H9 (cell line): Measurements from ENCODE around the gene LAMTOR4. TPM values are rescaled to one million over a fixed set of nuclear protein-coding genes. Genes with fewer than 3 reads are reported as not detected.

Experiments
- DNase-seq: peaks from one replicate; pipeline ENCODE4 v3.0.0-alpha.2; 2017
- H2AFZ ChIP-seq: one replicate; pipeline ENCODE4 v1.6.1; 2013; ENCODE audit warnings: mild to moderate bottlenecking, low read length, control low read depth, moderate library complexity
- H2AK5ac ChIP-seq: 2 replicates; pipeline ENCODE4 v1.6.1; 2013; ENCODE audit warnings: low read length, control low read depth, mixed read lengths; ENCODE audit not compliant: insufficient read length
- H2BK120ac ChIP-seq: one replicate; pipeline ENCODE4 v1.6.1; 2013; ENCODE audit warnings: low read depth, mild to moderate bottlenecking, low read length, control low read depth, inconsistent platforms; ENCODE audit not compliant: poor library complexity, severe bottlenecking
- H2BK12ac ChIP-seq: 2 replicates; pipeline ENCODE4 v1.6.1; 2013; ENCODE audit warnings: low read length, control low read depth, mixed read lengths, low read depth; ENCODE audit not compliant: insufficient read length
- H2BK15ac ChIP-seq: 2 replicates; pipeline ENCODE4 v1.6.1; 2013; ENCODE audit warnings: low read depth, low read length, control low read depth
- H2BK20ac ChIP-seq: one replicate; pipeline ENCODE4 v1.6.1; 2013; ENCODE audit warnings: low read depth, mild to moderate bottlenecking, low read length, control low read depth, inconsistent platforms; ENCODE audit not compliant: poor library complexity, severe bottlenecking
- H2BK5ac ChIP-seq: 2 replicates; pipeline ENCODE4 v1.6.1; 2013; ENCODE audit warnings: low read length, control low read depth, mixed read lengths; ENCODE audit not compliant: insufficient read length
- H3K14ac ChIP-seq: 2 replicates; pipeline ENCODE4 v1.6.1; 2013; ENCODE audit warnings: low read length, control low read depth; ENCODE audit not compliant: insufficient read depth
- H3K18ac ChIP-seq: 2 replicates; pipeline ENCODE4 v1.6.1; 2013; ENCODE audit warnings: low read depth, mild to moderate bottlenecking, mixed read lengths, low read length, control low read depth; ENCODE audit not compliant: insufficient read length
- H3K23ac ChIP-seq: 2 replicates; pipeline ENCODE4 v1.6.1; 2013; ENCODE audit warnings: low read length, control low read depth, mixed read lengths, low read depth; ENCODE audit not compliant: insufficient read length
- H3K23me2 ChIP-seq: 2 replicates; pipeline ENCODE4 v1.6.1; 2013; ENCODE audit warnings: low read depth, mild to moderate bottlenecking, mixed read lengths, low read length, control low read depth; ENCODE audit not compliant: insufficient read length, poor library complexity, severe bottlenecking
- H3K27ac ChIP-seq: 2 replicates; pipeline ENCODE4 v1.5.1; 2013; ENCODE audit warnings: low read length, control low read depth, mixed read lengths, low read depth; ENCODE audit not compliant: insufficient read length
- H3K27me3 ChIP-seq: 2 replicates; pipeline ENCODE4 v1.6.1; 2013; ENCODE audit warnings: low read length, control low read depth, inconsistent platforms; ENCODE audit not compliant: insufficient read depth
- H3K4ac ChIP-seq: 2 replicates; pipeline ENCODE4 v1.6.1; 2013; ENCODE audit warnings: low read depth, mild to moderate bottlenecking, control low read depth, inconsistent platforms, low read length, moderate library complexity
- H3K4me1 ChIP-seq: 2 replicates; pipeline ENCODE4 v1.6.1; 2013; ENCODE audit warnings: low read length, control low read depth, inconsistent platforms; ENCODE audit not compliant: insufficient read depth
- H3K4me2 ChIP-seq: 2 replicates; pipeline ENCODE4 v1.6.1; 2013; ENCODE audit warnings: low read length, control low read depth, mixed read lengths; ENCODE audit not compliant: insufficient read length, insufficient read depth
- H3K56ac ChIP-seq: 2 replicates; pipeline ENCODE4 v1.6.1; 2013; ENCODE audit warnings: low read depth, mild to moderate bottlenecking, mixed read lengths, low read length, control low read depth; ENCODE audit not compliant: insufficient read length
- H3K79me1 ChIP-seq: 2 replicates; pipeline ENCODE4 v1.6.1; 2013; ENCODE audit warnings: low read depth, mild to moderate bottlenecking, moderate library complexity, low read length, control low read depth, inconsistent platforms; ENCODE audit not compliant: insufficient read depth, poor library complexity, severe bottlenecking
- H3K79me2 ChIP-seq: 2 replicates; pipeline ENCODE4 v1.6.1; 2013; ENCODE audit warnings: low read length, control low read depth, inconsistent platforms; ENCODE audit not compliant: insufficient read depth
- H3K9ac ChIP-seq: 2 replicates; pipeline ENCODE4 v1.6.1; 2013; ENCODE audit warnings: low read length, control low read depth, mixed read lengths; ENCODE audit not compliant: insufficient read length; ENCODE audit errors: extremely low read depth
- H3K9me3 ChIP-seq: one replicate; pipeline ENCODE4 v1.6.1; 2013; ENCODE audit warnings: low read depth, low read length, inconsistent platforms; ENCODE audit not compliant: control insufficient read depth
- H3T11ph ChIP-seq: one replicate; pipeline ENCODE4 v1.6.1; 2013; ENCODE audit warnings: mild to moderate bottlenecking, low read length, control low read depth, inconsistent platforms
- H4K20me1 ChIP-seq: one replicate; pipeline ENCODE4 v1.6.1; 2013; ENCODE audit not compliant: control insufficient read depth, insufficient read length, insufficient read depth
- H4K5ac ChIP-seq: 2 replicates; pipeline ENCODE4 v1.6.1; 2013; ENCODE audit warnings: low read depth, mild to moderate bottlenecking, mixed read lengths, low read length, control low read depth; ENCODE audit not compliant: insufficient read length
- H4K8ac ChIP-seq: replicated peaks from 2 replicates; pipeline ENCODE4 v1.6.1; 2013; ENCODE audit warnings: low read length, control low read depth, mixed read lengths, low read depth; ENCODE audit not compliant: insufficient read length
- H4K91ac ChIP-seq: 2 replicates; pipeline ENCODE4 v1.6.1; 2013; ENCODE audit warnings: low read depth, mild to moderate bottlenecking, moderate library complexity, mixed read lengths, low read length, control low read depth; ENCODE audit not compliant: insufficient read length
- H3K27ac Mint-ChIP-seq, 3 experiments: 2 replicates in 2 of 3; 3 replicates in 1 of 3; pipeline ENCODE4 v1.8.0; 2020 to 2021; ENCODE audit warnings: mixed read lengths in 3 of 3, mild to moderate bottlenecking in 1 of 3, moderate library complexity in 1 of 3
- H3K27me3 Mint-ChIP-seq: 2 replicates; pipeline ENCODE4 v1.8.0; 2021; ENCODE audit warnings: low read depth, mild to moderate bottlenecking, moderate library complexity, mixed read lengths
- H3K36me3 Mint-ChIP-seq, 3 experiments: 2 replicates in 2 of 3; 3 replicates in 1 of 3; pipeline ENCODE4 v1.8.0; 2020 to 2021; ENCODE audit warnings: low read depth in 3 of 3, mixed read lengths in 3 of 3; ENCODE audit not compliant: insufficient read depth in 1 of 3
- H3K4me1 Mint-ChIP-seq, 2 experiments: 2 replicates each; pipeline ENCODE4 v1.8.0; 2020; ENCODE audit warnings: mixed read lengths in 2 of 2
- H3K4me3 Mint-ChIP-seq, 2 experiments: 2 replicates in 1 of 2; 3 replicates in 1 of 2; pipeline ENCODE4 v1.8.0; 2020 to 2021; ENCODE audit warnings: mild to moderate bottlenecking in 2 of 2, mixed read lengths in 2 of 2, moderate library complexity in 1 of 2
- H3K9me3 Mint-ChIP-seq, 2 experiments: 2 replicates in 1 of 2; 3 replicates in 1 of 2; pipeline ENCODE4 v1.8.0; 2020; ENCODE audit warnings: mild to moderate bottlenecking in 2 of 2, mixed read lengths in 2 of 2, moderate library complexity in 1 of 2
- CTCF ChIP-seq: fragments of 200-600 bp; sonication (generic); conservative IDR thresholded peaks from 3 replicates; pipeline ENCODE4 v1.8.0; 2021; ENCODE audit warnings: antibody characterized with exemption, mild to moderate bottlenecking
- WGBS: extraction: QIAGEN DNeasy Blood & Tissue Kit; methylation state at CpG from one replicate; pipeline ENCODE4 v1.1.7; 2013; ENCODE audit warnings: missing lambda C conversion rate, low lambda C conversion rate, mixed read lengths; ENCODE audit not compliant: insufficient read length; ENCODE audit errors: extremely low coverage; 5-methylcytosine and 5-hydroxymethylcytosine counted together
- total RNA-seq: library from RNA; stranded (reverse); gene quantifications from 2 replicates; pipeline ENCODE4 v1.2.1, GENCODE V29; 2021

LAMTOR4 gene
- total RNA-seq, 1 experiment from 2014 or later: 179 TPM

GRCh38 chr7:100175296-100175935 is 26.7 kb downstream of the LAMTOR4 start:
- Histone ChIP-seq H2AK5ac (no peak overlapping the region), H2BK20ac (no peak overlapping the region), H2AFZ (no peak overlapping the region), H3K4me2 (no peak overlapping the region), H3K79me1 (no peaks in the 10 kb centered on the region), H2BK15ac (no peak overlapping the region), H4K20me1 (no peaks in the 10 kb centered on the region), H3K56ac (no peak overlapping the region), H4K91ac (no peak overlapping the region), H3K79me2 (no peaks in the 10 kb centered on the region; the same call in 1 of the 2 replicates), H3K14ac (no peak overlapping the region), H4K8ac (no peak overlapping the region), H3K23ac (no peak overlapping the region), H3K4ac (no peak overlapping the region), H2BK12ac (no peak overlapping the region), H3K23me2 (peaks cover 9% of the 10 kb centered on the region), H3K27me3 (no peaks in the 10 kb centered on the region; the same call in 1 of the 2 replicates), H2BK5ac (no peak overlapping the region), H3K9me3 (no peaks in the 10 kb centered on the region), H3T11ph (no peak overlapping the region), H3K27ac (no peak overlapping the region), H3K9ac (no peak overlapping the region), H3K4me1 (peaks cover 2% of the 10 kb centered on the region; the same call in 1 of the 2 replicates), H2BK120ac (no peak overlapping the region), H4K5ac (no peak overlapping the region), H3K18ac (no peak overlapping the region)
- no CpG with 5 or more reads among the region's 14 CpGs for WGBS
- TF ChIP-seq CTCF: no peak
- H3K36me3 Mint-ChIP-seq: peaks cover 26 to 31% (median 28%) of the 10 kb centered on the region in 3 experiments; a peak in 6 of 7 replicates
- H3K4me3 Mint-ChIP-seq: peak overlapping the region; percentile 37 to 77
- H3K9me3 Mint-ChIP-seq: no peaks in the 10 kb centered on the region
- no peak overlapping the region; a peak in 2 of 7 replicates for H3K27ac Mint-ChIP-seq
- H3K4me1 Mint-ChIP-seq: peaks cover 23 to 30% of the 10 kb centered on the region in 2 experiments
- DNase-seq: no peak
- H3K27me3 Mint-ChIP-seq: peaks cover 31% of the 10 kb centered on the region
